A673 (cell line): ENCODE data around the gene THUMPD1. TPM values are rescaled to one million over a fixed set of nuclear protein-coding genes. Genes with fewer than 3 reads are reported as not detected.
"Not testable (repeated sequence)": the region's sequence is repeated elsewhere in the genome, so short reads cannot be mapped to it uniquely, and the experiment has no call there.

ENCODE experiments used
- BruUV-seq: library from RNA; stranded (reverse); fragments of 400-500 nt; replicated peaks from 2 replicates; lab custom pipeline; 2021; lab: Mats Ljungman, UMichigan
- CTCF ChIA-PET: fragments of 300-600 bp; sonication (Branson Sonifier 250); formaldehyde crosslinking; loops from one replicate; lab custom pipeline; 2022; ENCODE audit warnings: antibody characterized with exemption; lab: Charles Lee
- POLR2A ChIA-PET: fragments of 300-600 bp; sonication (Branson Sonifier 250); formaldehyde crosslinking; loops from one replicate; lab custom pipeline; 2022; ENCODE audit warnings: antibody characterized with exemption; ENCODE audit not compliant: low non-redundant PET; lab: Charles Lee
- DNase-seq: peaks from one replicate; pipeline ENCODE4 v3.0.0-alpha.2; 2015; ENCODE audit warnings: low spot score
- H3K27ac ChIP-seq: fragments of 200-600 bp; sonication (generic); 2 replicates; pipeline ENCODE4 v1.5.1; 2016; ENCODE audit warnings: mixed run types, low read depth, mild to moderate bottlenecking, mixed read lengths, antibody characterized with exemption, low read length; ENCODE audit not compliant: poor library complexity, severe bottlenecking
- H3K27me3 ChIP-seq: fragments of 200-600 bp; sonication (generic); replicated peaks from 2 replicates; pipeline ENCODE4 v1.6.1; 2017; ENCODE audit warnings: mixed run types, low read depth, mild to moderate bottlenecking, mixed read lengths, antibody characterized with exemption, low read length; ENCODE audit not compliant: insufficient read depth, poor library complexity
- H3K36me3 ChIP-seq: fragments of 200-600 bp; sonication (generic); 2 replicates; pipeline ENCODE4 v1.6.1; 2016; ENCODE audit warnings: mixed run types, mild to moderate bottlenecking, mixed read lengths, antibody characterized with exemption, low read length; ENCODE audit not compliant: insufficient read depth, poor library complexity, severe bottlenecking
- H3K4me1 ChIP-seq: fragments of 200-600 bp; sonication (generic); 2 replicates; pipeline ENCODE4 v1.6.1; 2017; ENCODE audit warnings: mixed run types, mild to moderate bottlenecking, mixed read lengths, antibody characterized with exemption, low read length; ENCODE audit not compliant: insufficient read depth, poor library complexity, severe bottlenecking
- H3K4me3 ChIP-seq: fragments of 200-600 bp; sonication (generic); 2 replicates; pipeline ENCODE4 v1.5.1; 2016; ENCODE audit warnings: low read depth, mixed run types, mild to moderate bottlenecking, mixed read lengths, low read length; ENCODE audit not compliant: poor library complexity, severe bottlenecking
- H3K9me3 ChIP-seq: fragments of 200-600 bp; sonication (generic); 2 replicates; pipeline ENCODE4 v1.6.1; 2016; ENCODE audit warnings: mixed run types, low read depth, mild to moderate bottlenecking, mixed read lengths, antibody characterized with exemption, low read length; ENCODE audit not compliant: poor library complexity, severe bottlenecking
- EZH2 ChIP-seq: fragments of 200-600 bp; sonication (generic); IDR thresholded peaks from 2 replicates; pipeline ENCODE4 v1.6.1; 2017; ENCODE audit warnings: borderline replicate concordance, low read depth, mild to moderate bottlenecking, mixed read lengths, antibody characterized with exemption, low read length; ENCODE audit not compliant: poor library complexity, severe bottlenecking
- intact Hi-C: fragments of 100-400 bp; cut with micrococcal nuclease; formaldehyde crosslinking; loops from one replicate; pipeline ENCODE4 v1.10.0; 2022; ENCODE audit not compliant: unreplicated experiment
- total RNA-seq: library from RNA; stranded (reverse); gene quantifications from 2 replicates; pipeline ENCODE4 v1.2.3, GENCODE V29; 2021
- TF ChIP-seq, protein P1 (sequence below): fragments of 300-800, 200-600 bp; sonication (generic); conservative IDR thresholded peaks from 2 replicates; pipeline ENCODE4 v1.5.1; 2017; ENCODE audit warnings: low read depth, mild to moderate bottlenecking, antibody characterized with exemption, low read length, moderate library complexity, mixed read lengths

The THUMPD1 gene
- total RNA-seq, 1 experiment from 2014 or later, result 29.9 TPM

DNA sequence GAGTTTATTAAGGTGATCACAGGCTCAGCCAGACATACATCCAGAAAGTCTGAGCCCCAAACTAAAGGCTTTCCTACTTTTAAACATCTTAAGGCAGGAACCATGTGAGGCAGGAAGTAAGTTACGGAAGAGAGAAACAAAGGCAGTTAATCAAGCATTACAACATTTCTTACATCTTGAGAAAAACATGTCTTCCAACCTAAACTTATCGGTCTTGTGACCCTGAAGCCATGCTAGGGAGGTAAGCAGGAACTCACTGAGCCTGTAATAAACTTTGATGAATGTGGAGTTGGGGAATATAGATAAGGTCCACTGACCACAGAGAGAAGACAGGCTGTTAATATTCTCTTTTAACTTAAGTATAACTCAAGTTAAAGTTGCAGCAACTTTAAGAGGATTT lies 18.7 kb upstream of the THUMPD1 start:
- Histone ChIP-seq H3K36me3 (no peaks in the 10 kb centered on the region), H3K4me3 (no peak overlapping the region), H3K27ac (no peak overlapping the region), H3K9me3 (peaks cover 4% of the 10 kb centered on the region), H3K27me3 (peaks cover 6% of the 10 kb centered on the region), H3K4me1 (peaks cover 4% of the 10 kb centered on the region)
- intact Hi-C loops, result no loop called here
- ChIA-PET POLR2A (no interaction called here), CTCF (no interaction called here)
- TF ChIP-seq EZH2, result no peak
- TF ChIP-seq, protein P1, sequence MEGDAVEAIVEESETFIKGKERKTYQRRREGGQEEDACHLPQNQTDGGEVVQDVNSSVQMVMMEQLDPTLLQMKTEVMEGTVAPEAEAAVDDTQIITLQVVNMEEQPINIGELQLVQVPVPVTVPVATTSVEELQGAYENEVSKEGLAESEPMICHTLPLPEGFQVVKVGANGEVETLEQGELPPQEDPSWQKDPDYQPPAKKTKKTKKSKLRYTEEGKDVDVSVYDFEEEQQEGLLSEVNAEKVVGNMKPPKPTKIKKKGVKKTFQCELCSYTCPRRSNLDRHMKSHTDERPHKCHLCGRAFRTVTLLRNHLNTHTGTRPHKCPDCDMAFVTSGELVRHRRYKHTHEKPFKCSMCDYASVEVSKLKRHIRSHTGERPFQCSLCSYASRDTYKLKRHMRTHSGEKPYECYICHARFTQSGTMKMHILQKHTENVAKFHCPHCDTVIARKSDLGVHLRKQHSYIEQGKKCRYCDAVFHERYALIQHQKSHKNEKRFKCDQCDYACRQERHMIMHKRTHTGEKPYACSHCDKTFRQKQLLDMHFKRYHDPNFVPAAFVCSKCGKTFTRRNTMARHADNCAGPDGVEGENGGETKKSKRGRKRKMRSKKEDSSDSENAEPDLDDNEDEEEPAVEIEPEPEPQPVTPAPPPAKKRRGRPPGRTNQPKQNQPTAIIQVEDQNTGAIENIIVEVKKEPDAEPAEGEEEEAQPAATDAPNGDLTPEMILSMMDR, result no peak
- no TSS peak for BruUV-seq
- no peak for DNase-seq

GRCh38 chr16:20755799-20756198 lies 14.2 kb upstream of the THUMPD1 start:
- BruUV-seq, intact Hi-C loops, H3K4me3 ChIP-seq, H3K9me3 ChIP-seq, CTCF ChIA-PET, POLR2A ChIA-PET, DNase-seq, H3K27ac ChIP-seq, H3K36me3 ChIP-seq, H3K4me1 ChIP-seq: not testable (repeated sequence)
- H3K27me3 ChIP-seq, result peaks cover 32% of the 10 kb centered on the region

DNA sequence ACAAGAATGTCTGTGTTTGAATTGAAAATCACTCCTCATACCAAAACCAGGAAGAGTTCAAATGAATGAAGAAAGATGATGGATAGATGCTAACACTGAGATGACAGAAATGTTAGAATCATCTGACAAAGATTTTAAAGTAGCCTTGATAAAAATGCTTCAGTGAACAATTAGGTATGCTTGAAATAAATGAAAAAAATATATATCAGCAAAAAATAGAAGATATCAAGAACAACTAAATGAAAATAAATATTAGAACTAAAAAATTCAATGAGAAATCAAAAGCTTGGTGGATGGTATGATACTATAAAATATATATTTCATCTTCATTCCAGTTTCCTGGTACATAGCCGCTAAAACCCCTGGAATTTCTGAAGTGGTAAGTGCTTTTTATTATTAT lies 13.6 kb upstream of the THUMPD1 start:
- Histone ChIP-seq H3K36me3 (no peaks in the 10 kb centered on the region), H3K4me3 (no peak overlapping the region), H3K27me3 (peaks cover 32% of the 10 kb centered on the region), H3K27ac (no peak overlapping the region), H3K9me3 (no peaks in the 10 kb centered on the region), H3K4me1 (no peaks in the 10 kb centered on the region)
- TF ChIP-seq EZH2, result no peak
- TF ChIP-seq, protein P1, result no peak
- no TSS peak for BruUV-seq
- POLR2A ChIA-PET, result no interaction called here
- DNase-seq, result no peak
- intact Hi-C loops, result no loop called here
- CTCF ChIA-PET, result no interaction called here

DNA sequence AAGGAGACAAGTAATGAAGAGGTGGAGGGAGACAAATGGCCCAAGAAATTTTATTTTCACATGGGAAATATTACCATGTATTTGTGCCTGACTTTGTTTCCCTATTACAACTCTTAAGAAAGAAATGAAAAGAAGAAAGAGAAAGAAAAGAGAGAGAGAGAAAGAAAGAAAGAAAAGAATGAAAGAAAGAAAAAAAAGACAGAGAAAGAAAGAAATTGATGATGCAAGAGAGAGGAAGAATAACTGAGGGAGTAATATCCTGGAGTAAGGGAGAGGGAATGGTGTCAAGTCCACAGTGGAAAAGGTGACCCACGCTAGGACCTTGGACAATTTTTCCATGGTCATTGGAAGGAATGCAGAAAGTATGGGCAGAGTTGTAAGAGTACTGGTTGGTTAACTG lies 12.1 kb upstream of the THUMPD1 start:
- CTCF ChIA-PET, result no interaction called here
- H3K4me1 ChIP-seq, result no peaks in the 10 kb centered on the region
- H3K36me3 ChIP-seq, result no peaks in the 10 kb centered on the region
- no peak overlapping the region for H3K4me3 ChIP-seq
- no peak overlapping the region for H3K27ac ChIP-seq
- no peak for DNase-seq
- no peak for TF ChIP-seq EZH2
- TF ChIP-seq, protein P1, result no peak
- H3K27me3 ChIP-seq, result peaks cover 32% of the 10 kb centered on the region
- no TSS peak for BruUV-seq
- intact Hi-C loops, result no loop called here
- POLR2A ChIA-PET, result no interaction called here
- H3K9me3 ChIP-seq, result no peaks in the 10 kb centered on the region
